H9 (cell line): ENCODE results near the gene RHNO1. TPM values are rescaled to one million over a fixed set of nuclear protein-coding genes. Genes with fewer than 3 reads are reported as not detected.

Source experiments
- DNase-seq: peaks from one replicate; pipeline ENCODE4 v3.0.0-alpha.2; 2017
- H2AFZ ChIP-seq: one replicate; pipeline ENCODE4 v1.6.1; 2013; ENCODE audit warnings: mild to moderate bottlenecking, low read length, control low read depth, moderate library complexity
- H2AK5ac ChIP-seq: 2 replicates; pipeline ENCODE4 v1.6.1; 2013; ENCODE audit warnings: low read length, control low read depth, mixed read lengths; ENCODE audit not compliant: insufficient read length
- H2BK120ac ChIP-seq: one replicate; pipeline ENCODE4 v1.6.1; 2013; ENCODE audit warnings: low read depth, mild to moderate bottlenecking, low read length, control low read depth, inconsistent platforms; ENCODE audit not compliant: poor library complexity, severe bottlenecking
- H2BK12ac ChIP-seq: 2 replicates; pipeline ENCODE4 v1.6.1; 2013; ENCODE audit warnings: low read length, control low read depth, mixed read lengths, low read depth; ENCODE audit not compliant: insufficient read length
- H2BK15ac ChIP-seq: 2 replicates; pipeline ENCODE4 v1.6.1; 2013; ENCODE audit warnings: low read depth, low read length, control low read depth
- H2BK20ac ChIP-seq: one replicate; pipeline ENCODE4 v1.6.1; 2013; ENCODE audit warnings: low read depth, mild to moderate bottlenecking, low read length, control low read depth, inconsistent platforms; ENCODE audit not compliant: poor library complexity, severe bottlenecking
- H2BK5ac ChIP-seq: 2 replicates; pipeline ENCODE4 v1.6.1; 2013; ENCODE audit warnings: low read length, control low read depth, mixed read lengths; ENCODE audit not compliant: insufficient read length
- H3K14ac ChIP-seq: 2 replicates; pipeline ENCODE4 v1.6.1; 2013; ENCODE audit warnings: low read length, control low read depth; ENCODE audit not compliant: insufficient read depth
- H3K18ac ChIP-seq: 2 replicates; pipeline ENCODE4 v1.6.1; 2013; ENCODE audit warnings: low read depth, mild to moderate bottlenecking, mixed read lengths, low read length, control low read depth; ENCODE audit not compliant: insufficient read length
- H3K23ac ChIP-seq: 2 replicates; pipeline ENCODE4 v1.6.1; 2013; ENCODE audit warnings: low read length, control low read depth, mixed read lengths, low read depth; ENCODE audit not compliant: insufficient read length
- H3K23me2 ChIP-seq: 2 replicates; pipeline ENCODE4 v1.6.1; 2013; ENCODE audit warnings: low read depth, mild to moderate bottlenecking, mixed read lengths, low read length, control low read depth; ENCODE audit not compliant: insufficient read length, poor library complexity, severe bottlenecking
- H3K27ac ChIP-seq: 2 replicates; pipeline ENCODE4 v1.5.1; 2013; ENCODE audit warnings: low read length, control low read depth, mixed read lengths, low read depth; ENCODE audit not compliant: insufficient read length
- H3K27me3 ChIP-seq: 2 replicates; pipeline ENCODE4 v1.6.1; 2013; ENCODE audit warnings: low read length, control low read depth, inconsistent platforms; ENCODE audit not compliant: insufficient read depth
- H3K4ac ChIP-seq: 2 replicates; pipeline ENCODE4 v1.6.1; 2013; ENCODE audit warnings: low read depth, mild to moderate bottlenecking, control low read depth, inconsistent platforms, low read length, moderate library complexity
- H3K4me1 ChIP-seq: 2 replicates; pipeline ENCODE4 v1.6.1; 2013; ENCODE audit warnings: low read length, control low read depth, inconsistent platforms; ENCODE audit not compliant: insufficient read depth
- H3K4me2 ChIP-seq: 2 replicates; pipeline ENCODE4 v1.6.1; 2013; ENCODE audit warnings: low read length, control low read depth, mixed read lengths; ENCODE audit not compliant: insufficient read length, insufficient read depth
- H3K56ac ChIP-seq: 2 replicates; pipeline ENCODE4 v1.6.1; 2013; ENCODE audit warnings: low read depth, mild to moderate bottlenecking, mixed read lengths, low read length, control low read depth; ENCODE audit not compliant: insufficient read length
- H3K79me1 ChIP-seq: 2 replicates; pipeline ENCODE4 v1.6.1; 2013; ENCODE audit warnings: low read depth, mild to moderate bottlenecking, moderate library complexity, low read length, control low read depth, inconsistent platforms; ENCODE audit not compliant: insufficient read depth, poor library complexity, severe bottlenecking
- H3K79me2 ChIP-seq: 2 replicates; pipeline ENCODE4 v1.6.1; 2013; ENCODE audit warnings: low read length, control low read depth, inconsistent platforms; ENCODE audit not compliant: insufficient read depth
- H3K9ac ChIP-seq: 2 replicates; pipeline ENCODE4 v1.6.1; 2013; ENCODE audit warnings: low read length, control low read depth, mixed read lengths; ENCODE audit not compliant: insufficient read length; ENCODE audit errors: extremely low read depth
- H3K9me3 ChIP-seq: one replicate; pipeline ENCODE4 v1.6.1; 2013; ENCODE audit warnings: low read depth, low read length, inconsistent platforms; ENCODE audit not compliant: control insufficient read depth
- H3T11ph ChIP-seq: one replicate; pipeline ENCODE4 v1.6.1; 2013; ENCODE audit warnings: mild to moderate bottlenecking, low read length, control low read depth, inconsistent platforms
- H4K20me1 ChIP-seq: one replicate; pipeline ENCODE4 v1.6.1; 2013; ENCODE audit not compliant: control insufficient read depth, insufficient read length, insufficient read depth
- H4K5ac ChIP-seq: 2 replicates; pipeline ENCODE4 v1.6.1; 2013; ENCODE audit warnings: low read depth, mild to moderate bottlenecking, mixed read lengths, low read length, control low read depth; ENCODE audit not compliant: insufficient read length
- H4K8ac ChIP-seq: replicated peaks from 2 replicates; pipeline ENCODE4 v1.6.1; 2013; ENCODE audit warnings: low read length, control low read depth, mixed read lengths, low read depth; ENCODE audit not compliant: insufficient read length
- H4K91ac ChIP-seq: 2 replicates; pipeline ENCODE4 v1.6.1; 2013; ENCODE audit warnings: low read depth, mild to moderate bottlenecking, moderate library complexity, mixed read lengths, low read length, control low read depth; ENCODE audit not compliant: insufficient read length
- H3K27ac Mint-ChIP-seq, 3 experiments: 2 replicates in 2 of 3; 3 replicates in 1 of 3; pipeline ENCODE4 v1.8.0; 2020 to 2021; ENCODE audit warnings: mixed read lengths in 3 of 3, mild to moderate bottlenecking in 1 of 3, moderate library complexity in 1 of 3
- H3K27me3 Mint-ChIP-seq: 2 replicates; pipeline ENCODE4 v1.8.0; 2021; ENCODE audit warnings: low read depth, mild to moderate bottlenecking, moderate library complexity, mixed read lengths
- H3K36me3 Mint-ChIP-seq, 3 experiments: 2 replicates in 2 of 3; 3 replicates in 1 of 3; pipeline ENCODE4 v1.8.0; 2020 to 2021; ENCODE audit warnings: low read depth in 3 of 3, mixed read lengths in 3 of 3; ENCODE audit not compliant: insufficient read depth in 1 of 3
- H3K4me1 Mint-ChIP-seq, 2 experiments: 2 replicates each; pipeline ENCODE4 v1.8.0; 2020; ENCODE audit warnings: mixed read lengths in 2 of 2
- H3K4me3 Mint-ChIP-seq, 2 experiments: 2 replicates in 1 of 2; 3 replicates in 1 of 2; pipeline ENCODE4 v1.8.0; 2020 to 2021; ENCODE audit warnings: mild to moderate bottlenecking in 2 of 2, mixed read lengths in 2 of 2, moderate library complexity in 1 of 2
- H3K9me3 Mint-ChIP-seq, 2 experiments: 2 replicates in 1 of 2; 3 replicates in 1 of 2; pipeline ENCODE4 v1.8.0; 2020; ENCODE audit warnings: mild to moderate bottlenecking in 2 of 2, mixed read lengths in 2 of 2, moderate library complexity in 1 of 2
- CTCF ChIP-seq: fragments of 200-600 bp; sonication (generic); conservative IDR thresholded peaks from 3 replicates; pipeline ENCODE4 v1.8.0; 2021; ENCODE audit warnings: antibody characterized with exemption, mild to moderate bottlenecking
- WGBS: extraction: QIAGEN DNeasy Blood & Tissue Kit; methylation state at CpG from one replicate; pipeline ENCODE4 v1.1.7; 2013; ENCODE audit warnings: missing lambda C conversion rate, low lambda C conversion rate, mixed read lengths; ENCODE audit not compliant: insufficient read length; ENCODE audit errors: extremely low coverage; 5-methylcytosine and 5-hydroxymethylcytosine counted together
- total RNA-seq: library from RNA; stranded (reverse); gene quantifications from 2 replicates; pipeline ENCODE4 v1.2.1, GENCODE V29; 2021

Gene RHNO1
- total RNA-seq, 1 experiment from 2014 or later = 36.7 TPM

- H3K79me1 ChIP-seq = no peaks in the 10 kb centered on the region
- TF ChIP-seq CTCF = no peak
- no peak overlapping the region for H2BK5ac ChIP-seq
- no peak overlapping the region for H2BK20ac ChIP-seq
- no peak overlapping the region for H2AK5ac ChIP-seq
- no peaks in the 10 kb centered on the region for H3K27me3 Mint-ChIP-seq
- H3K4ac ChIP-seq = no peak overlapping the region
- H3K4me1 Mint-ChIP-seq = peaks cover 15 to 19% of the 10 kb centered on the region in 2 experiments
- H4K8ac ChIP-seq = no peak overlapping the region
- H2AFZ ChIP-seq = no peak overlapping the region
- no peak overlapping the region for H2BK12ac ChIP-seq
- no peak overlapping the region for H3K18ac ChIP-seq
- H4K5ac ChIP-seq = no peak overlapping the region
- H3K9me3 ChIP-seq = no peaks in the 10 kb centered on the region
- H3K9ac ChIP-seq = no peak overlapping the region
- H3K56ac ChIP-seq = no peak overlapping the region
- DNase-seq = no peak
- H4K20me1 ChIP-seq = no peaks in the 10 kb centered on the region
- no peaks in the 10 kb centered on the region; a peak in 1 of 5 replicates for H3K9me3 Mint-ChIP-seq
- H4K91ac ChIP-seq = no peak overlapping the region
- no CpG with 5 or more reads among the region's 3 CpGs for WGBS
- H2BK120ac ChIP-seq = no peak overlapping the region
- no peaks in the 10 kb centered on the region for H3K79me2 ChIP-seq
- no peak overlapping the region for H3K23ac ChIP-seq
- no peak overlapping the region for H2BK15ac ChIP-seq
- H3T11ph ChIP-seq = no peak overlapping the region
- H3K27ac ChIP-seq = no peak overlapping the region
- H3K27ac Mint-ChIP-seq = peak overlapping the region in 1 of 3 experiments; percentile 88; a peak in 2 of 7 replicates
- H3K4me3 Mint-ChIP-seq = no peak overlapping the region
- no peaks in the 10 kb centered on the region for H3K23me2 ChIP-seq
- H3K4me1 ChIP-seq = peaks cover 5% of the 10 kb centered on the region; the same call in 1 of the 2 replicates
- H3K4me2 ChIP-seq = no peak overlapping the region
- H3K27me3 ChIP-seq = no peaks in the 10 kb centered on the region
- H3K14ac ChIP-seq = no peak overlapping the region
- peaks cover 6 to 34% (median 30%) of the 10 kb centered on the region in 3 experiments; a peak in 6 of 7 replicates for H3K36me3 Mint-ChIP-seq
Observed at GRCh38 chr12:2924019-2924418, 47.0 kb downstream of the RHNO1 start.
